Sigmoid colon (tissue), 7 donors: ENCODE measurements around the gene ELAC2. TPM values are rescaled to one million over a fixed set of nuclear protein-coding genes. Genes with fewer than 3 reads are reported as not detected.

Source experiments
- DNase-seq: peaks from one replicate; pipeline ENCODE4 v3.0.0-alpha.2; 2019
- H3K27ac ChIP-seq, 4 donors: fragments of 200-600 bp; sonication (generic); one replicate each; pipeline ENCODE4 v1.5.1; 2016 to 2019; ENCODE audit warnings: mild to moderate bottlenecking in 1 of 4
- H3K27me3 ChIP-seq, 3 donors: fragments of 200-600 bp; sonication (generic); one replicate each; pipeline ENCODE4 v1.5.1; 2019; ENCODE audit warnings: mild to moderate bottlenecking in 1 of 3
- H3K36me3 ChIP-seq, 4 donors: fragments of 200-600 bp; sonication (generic); one replicate each; pipeline ENCODE4 v1.5.1; 2016 to 2019
- H3K4me1 ChIP-seq, 4 donors: fragments of 200-600 bp; sonication (generic); one replicate each; pipeline ENCODE4 v1.5.1; 2017 to 2019
- H3K4me3 ChIP-seq, 4 donors: fragments of 200-600 bp; sonication (generic); one replicate each; pipeline ENCODE4 v1.5.1; 2017 to 2019; ENCODE audit warnings: mild to moderate bottlenecking in 2 of 4, moderate library complexity in 1 of 4
- H3K9me3 ChIP-seq, 4 donors: fragments of 200-600 bp in 3 of 4; sonication (generic) in 3 of 4; one replicate each; pipeline versions ENCODE4 v1.5.1 to v1.6.1; 2013 to 2019
- CTCF ChIP-seq, 4 experiments: fragments of 450-650 bp in 3 of 4; fragments of 200-600 bp in 1 of 4; IDR thresholded peaks; one replicate each; pipeline ENCODE4 v1.5.1; 2016 to 2019; ENCODE audit warnings: antibody characterized with exemption in 4 of 4, mild to moderate bottlenecking in 3 of 4, moderate library complexity in 2 of 4
- EP300 ChIP-seq, 4 donors: sonication (generic); formaldehyde crosslinking; IDR thresholded peaks; one replicate each; pipeline ENCODE4 v1.6.1; 2017; ENCODE audit warnings: antibody characterized with exemption in 4 of 4
- POLR2A ChIP-seq, 2 donors: fragments of 450-650 bp; IDR thresholded peaks; one replicate each; pipeline ENCODE4 v1.6.1; 2016; ENCODE audit warnings: antibody characterized with exemption in 2 of 2, mild to moderate bottlenecking in 2 of 2, moderate library complexity in 2 of 2
- POLR2AphosphoS5 ChIP-seq, 4 donors: sonication (generic); formaldehyde crosslinking; IDR thresholded peaks; one replicate each; pipeline ENCODE4 v1.6.1; 2017; ENCODE audit warnings: antibody characterized with exemption in 4 of 4
- WGBS, 2 donors: extraction: QIAGEN DNeasy Blood & Tissue Kit; methylation state at CpG; one replicate each; pipeline ENCODE4 v1.1.7; 2013; 5-methylcytosine and 5-hydroxymethylcytosine counted together
- intact Hi-C: fragments of 100-400 bp; cut with DNase I; formaldehyde crosslinking; loops from one replicate; pipeline ENCODE4 v1.15.1; 2023
- polyA plus RNA-seq, 3 donors: library from polyadenylated mRNA; stranded (reverse); fragments of 200-250 nt; gene quantifications; one replicate each; pipeline ENCODE4 v1.2.3, GENCODE V29; 2013
- total RNA-seq, 4 donors: library from RNA; depleted of rRNA; stranded (reverse); fragments of >200 nt; gene quantifications; one replicate each; pipeline ENCODE4 v1.1.0, GENCODE V29; 2016
- donor health status: healthy with polysubstance abuse.
- donor health status: Bipolar disorder and iron deficiency.
- donor health status: healthy.

Gene ELAC2
- total and polyA plus RNA-seq, 7 donors, result 12.7 to 67.0 (median 46.9) TPM

GRCh38 chr17:12974005-12974531 is 43.8 kb downstream of the ELAC2 start:
- WGBS, 2 donors, result 25 to 78% methylated on average over 40 of the region's 40 CpGs
- Histone ChIP-seq H3K36me3 (no peaks in the 10 kb centered on the region), H3K4me1 (peaks cover 0 to 15% (median 13%) of the 10 kb centered on the region in 4 donors), H3K9me3 (no peaks in the 10 kb centered on the region), H3K4me3 (peak overlapping the region; percentile 16 to 50 (median 40)), H3K27me3 (no peaks in the 10 kb centered on the region), H3K27ac (peak overlapping the region in 2 of 4 donors; percentile 1 to 14)
- intact Hi-C loops, result no loop called here
- no peak for DNase-seq
- no peak for TF ChIP-seq CTCF (IDR thresholded peaks at IDR 0.05)
- no peak for TF ChIP-seq EP300 (IDR thresholded peaks at IDR 0.05)
- TF ChIP-seq POLR2AphosphoS5 (IDR thresholded peaks at IDR 0.05), result no peak
- no peak for TF ChIP-seq POLR2A (IDR thresholded peaks at IDR 0.05)

- Histone ChIP-seq H3K9me3 (no peaks in the 10 kb centered on the region), H3K27me3 (no peaks in the 10 kb centered on the region), H3K4me1 (peaks cover 0 to 15% (median 13%) of the 10 kb centered on the region in 4 donors), H3K36me3 (no peaks in the 10 kb centered on the region), H3K4me3 (peak overlapping the region; percentile 16 to 50 (median 40)), H3K27ac (peak overlapping the region in 2 of 4 donors; percentile 1 to 14)
- TF ChIP-seq POLR2A (IDR thresholded peaks at IDR 0.05) (no peak), EP300 (IDR thresholded peaks at IDR 0.05) (no peak), CTCF (IDR thresholded peaks at IDR 0.05) (no peak), POLR2AphosphoS5 (IDR thresholded peaks at IDR 0.05) (no peak)
- intact Hi-C loops, result no loop called here
- no peak for DNase-seq
- WGBS, 2 donors, result 19 to 72% methylated on average over 16 of the region's 16 CpGs
Observed at GRCh38 chr17:12973496-12974004, 44.3 kb downstream of the ELAC2 start.

- no peaks in the 10 kb centered on the region for H3K9me3 ChIP-seq
- WGBS, 2 donors, result 85 to 86% methylated on average over 11 of the region's 11 CpGs
- TF ChIP-seq CTCF (IDR thresholded peaks at IDR 0.05), result no peak
- TF ChIP-seq EP300 (IDR thresholded peaks at IDR 0.05), result no peak
- TF ChIP-seq POLR2AphosphoS5 (IDR thresholded peaks at IDR 0.05), result no peak
- no peak for TF ChIP-seq POLR2A (IDR thresholded peaks at IDR 0.05)
- intact Hi-C loops, result no loop called here
- H3K4me1 ChIP-seq, result no peaks in the 10 kb centered on the region
- no peaks in the 10 kb centered on the region for H3K36me3 ChIP-seq
- no peaks in the 10 kb centered on the region for H3K27me3 ChIP-seq
- no peak overlapping the region for H3K4me3 ChIP-seq
- no peak overlapping the region for H3K27ac ChIP-seq
- no peak for DNase-seq
Observed at GRCh38 chr17:12967962-12968361, 49.9 kb downstream of the ELAC2 start.

GRCh38 chr17:12966413-12966812 is 51.4 kb downstream of the ELAC2 start:
- 94 to 96% methylated on average over 5 of the region's 5 CpGs for WGBS, 2 donors
- no peak overlapping the region for H3K4me3 ChIP-seq
- H3K36me3 ChIP-seq, result no peaks in the 10 kb centered on the region
- H3K27ac ChIP-seq, result no peak overlapping the region
- no peak for TF ChIP-seq POLR2AphosphoS5 (IDR thresholded peaks at IDR 0.05)
- TF ChIP-seq CTCF (IDR thresholded peaks at IDR 0.05), result no peak
- no peak for TF ChIP-seq EP300 (IDR thresholded peaks at IDR 0.05)
- no peak for TF ChIP-seq POLR2A (IDR thresholded peaks at IDR 0.05)
- DNase-seq, result no peak
- H3K4me1 ChIP-seq, result no peaks in the 10 kb centered on the region
- H3K27me3 ChIP-seq, result no peaks in the 10 kb centered on the region
- H3K9me3 ChIP-seq, result no peaks in the 10 kb centered on the region
- intact Hi-C loops, result no loop called here

GRCh38 chr17:12965988-12966387 is 51.8 kb downstream of the ELAC2 start:
- Histone ChIP-seq H3K4me3 (no peak overlapping the region), H3K4me1 (no peaks in the 10 kb centered on the region), H3K27ac (no peak overlapping the region), H3K27me3 (no peaks in the 10 kb centered on the region), H3K36me3 (no peaks in the 10 kb centered on the region), H3K9me3 (no peaks in the 10 kb centered on the region)
- no peak for DNase-seq
- TF ChIP-seq POLR2A (IDR thresholded peaks at IDR 0.05) (no peak), EP300 (IDR thresholded peaks at IDR 0.05) (no peak), CTCF (IDR thresholded peaks at IDR 0.05) (no peak), POLR2AphosphoS5 (IDR thresholded peaks at IDR 0.05) (no peak)
- intact Hi-C loops, result no loop called here
- 82 to 97% methylated on average over 3 of the region's 3 CpGs for WGBS, 2 donors
